HG03139 (cell line): Measurements from ENCODE around the gene CBFA2T2.
"Not testable (repeated sequence)": the region's sequence is repeated elsewhere in the genome, so short reads cannot be mapped to it uniquely, and the experiment has no call there.

Source experiments
- ATAC-seq: cut with Tn5 transposase; IDR thresholded peaks from one replicate; pipeline ENCODE4 v1.9.1; 2021; ENCODE audit not compliant: unreplicated experiment

Gene CBFA2T2

GRCh38 chr20:33693741-33694638 lies 204.1 kb downstream of the CBFA2T2 start:
- no peak for ATAC-seq

- ATAC-seq, result no peak
Observed at GRCh38 chr20:33694639-33695012, 204.7 kb downstream of the CBFA2T2 start.

GRCh38 chr20:33696448-33696847 lies 206.6 kb downstream of the CBFA2T2 start:
- ATAC-seq, result no peak

GRCh38 chr20:33697129-33697528 lies 207.2 kb downstream of the CBFA2T2 start:
- ATAC-seq, result no peak

- not testable (repeated sequence) for ATAC-seq
Observed at GRCh38 chr20:33698966-33699365, 209.1 kb downstream of the CBFA2T2 start.
